Ascending aorta (tissue), 2 donors: Measurements from ENCODE around the gene DGCR2. TPM values are rescaled to one million over a fixed set of nuclear protein-coding genes. Genes with fewer than 3 reads are reported as not detected.

Source experiments
- DNase-seq, 2 donors: peaks; one replicate each; pipeline ENCODE4 v3.0.0-alpha.2; 2019; ENCODE audit warnings: low spot score in 2 of 2
- H3K27ac ChIP-seq, 2 donors: fragments of 200-600 bp; sonication (generic); one replicate each; pipeline ENCODE4 v1.5.1; 2016 to 2017; ENCODE audit warnings: mild to moderate bottlenecking in 1 of 2
- H3K27me3 ChIP-seq: fragments of 200-600 bp; sonication (generic); one replicate; pipeline ENCODE4 v1.5.1; 2017
- H3K36me3 ChIP-seq, 2 donors: fragments of 200-600 bp; sonication (generic); one replicate each; pipeline ENCODE4 v1.5.1; 2016
- H3K4me1 ChIP-seq, 2 donors: fragments of 200-600 bp; sonication (generic); one replicate each; pipeline ENCODE4 v1.5.1; 2016 to 2017; ENCODE audit warnings: mild to moderate bottlenecking in 1 of 2
- H3K4me3 ChIP-seq, 2 donors: fragments of 200-600 bp; sonication (generic); one replicate each; pipeline ENCODE4 v1.5.1; 2016 to 2017; ENCODE audit warnings: mild to moderate bottlenecking in 1 of 2
- H3K9me3 ChIP-seq, 2 donors: fragments of 200-600 bp; sonication (generic); one replicate each; pipeline ENCODE4 v1.5.1; 2016
- intact Hi-C: fragments of 100-400 bp; cut with DNase I; formaldehyde crosslinking; loops from one replicate; pipeline ENCODE4 v1.15.1; 2023
- total RNA-seq: library from RNA; depleted of rRNA; stranded (reverse); fragments of >200 nt; gene quantifications from one replicate; pipeline ENCODE4 v1.1.0, GENCODE V29; 2016
- TF ChIP-seq, protein P1 (sequence below), 3 experiments: fragments of 200-600 bp in 2 of 3; fragments of 450-650 bp in 1 of 3; sonication (generic) in 2 of 3; IDR thresholded peaks; one replicate each; pipeline ENCODE4 v1.5.1; 2016 to 2019; ENCODE audit warnings: antibody characterized with exemption in 3 of 3, mild to moderate bottlenecking in 1 of 3, moderate library complexity in 1 of 3

The DGCR2 gene
- total RNA-seq, 1 donor from 2014 or later: 34.7 TPM

DNA sequence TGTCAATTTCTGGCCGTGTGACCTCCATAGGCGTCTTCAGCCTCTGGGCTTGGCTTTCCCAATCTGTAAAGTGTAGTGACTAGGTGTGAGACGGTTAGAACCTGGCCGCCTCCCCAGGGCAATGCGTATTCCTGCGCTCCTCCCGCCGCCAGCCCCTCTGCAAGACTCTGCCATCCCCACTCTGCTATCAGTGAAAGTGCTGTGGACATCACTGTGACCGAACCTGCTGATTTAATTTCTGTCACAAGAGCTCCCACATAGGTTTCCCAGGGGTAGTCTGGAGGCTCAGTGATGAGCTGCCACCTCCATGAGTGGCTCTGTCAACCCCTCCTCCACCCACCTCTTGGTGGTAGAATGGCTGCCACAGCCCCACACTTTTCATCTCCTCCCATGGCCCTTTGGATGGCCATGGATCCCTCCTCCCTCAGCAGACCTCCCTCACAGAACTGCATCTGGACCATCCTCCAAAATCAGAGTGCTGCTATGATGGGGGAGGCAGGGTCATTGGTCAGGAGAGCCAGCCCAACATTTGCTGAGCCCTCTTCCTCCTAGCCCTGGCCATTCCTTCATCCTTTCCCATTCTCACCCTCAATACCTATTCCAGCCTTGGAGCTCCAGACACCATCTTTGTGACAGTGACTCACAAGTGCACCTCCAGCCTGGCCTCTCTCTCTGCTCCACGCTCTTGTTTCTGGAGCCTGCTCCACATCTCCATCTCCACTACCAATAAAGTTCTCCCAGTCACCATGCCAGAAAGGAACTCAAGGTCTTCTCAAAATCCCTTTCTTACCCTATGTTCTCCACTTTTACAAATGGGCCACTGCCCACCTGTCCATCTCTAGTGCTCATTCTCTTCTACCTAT is 29.3 kb upstream of the DGCR2 start:
- Histone ChIP-seq H3K4me3 (no peak overlapping the region), H3K27ac (no peak overlapping the region), H3K27me3 (peaks cover 17% of the 10 kb centered on the region), H3K4me1 (peaks cover 4 to 6% of the 10 kb centered on the region in 2 donors), H3K9me3 (no peaks in the 10 kb centered on the region), H3K36me3 (no peaks in the 10 kb centered on the region)
- intact Hi-C loops: no loop called here
- DNase-seq: no peak
- TF ChIP-seq, protein P1, sequence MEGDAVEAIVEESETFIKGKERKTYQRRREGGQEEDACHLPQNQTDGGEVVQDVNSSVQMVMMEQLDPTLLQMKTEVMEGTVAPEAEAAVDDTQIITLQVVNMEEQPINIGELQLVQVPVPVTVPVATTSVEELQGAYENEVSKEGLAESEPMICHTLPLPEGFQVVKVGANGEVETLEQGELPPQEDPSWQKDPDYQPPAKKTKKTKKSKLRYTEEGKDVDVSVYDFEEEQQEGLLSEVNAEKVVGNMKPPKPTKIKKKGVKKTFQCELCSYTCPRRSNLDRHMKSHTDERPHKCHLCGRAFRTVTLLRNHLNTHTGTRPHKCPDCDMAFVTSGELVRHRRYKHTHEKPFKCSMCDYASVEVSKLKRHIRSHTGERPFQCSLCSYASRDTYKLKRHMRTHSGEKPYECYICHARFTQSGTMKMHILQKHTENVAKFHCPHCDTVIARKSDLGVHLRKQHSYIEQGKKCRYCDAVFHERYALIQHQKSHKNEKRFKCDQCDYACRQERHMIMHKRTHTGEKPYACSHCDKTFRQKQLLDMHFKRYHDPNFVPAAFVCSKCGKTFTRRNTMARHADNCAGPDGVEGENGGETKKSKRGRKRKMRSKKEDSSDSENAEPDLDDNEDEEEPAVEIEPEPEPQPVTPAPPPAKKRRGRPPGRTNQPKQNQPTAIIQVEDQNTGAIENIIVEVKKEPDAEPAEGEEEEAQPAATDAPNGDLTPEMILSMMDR (IDR thresholded peaks at IDR 0.05): no peak

GRCh38 chr22:19150482-19151328 is 28.5 kb upstream of the DGCR2 start:
- Histone ChIP-seq H3K4me1 (peaks cover 4 to 6% of the 10 kb centered on the region in 2 donors), H3K27ac (no peak overlapping the region), H3K36me3 (no peaks in the 10 kb centered on the region), H3K4me3 (no peak overlapping the region), H3K9me3 (no peaks in the 10 kb centered on the region), H3K27me3 (peaks cover 17% of the 10 kb centered on the region)
- TF ChIP-seq, protein P1 (IDR thresholded peaks at IDR 0.05): no peak
- no peak for DNase-seq
- intact Hi-C loops: no loop called here

DNA sequence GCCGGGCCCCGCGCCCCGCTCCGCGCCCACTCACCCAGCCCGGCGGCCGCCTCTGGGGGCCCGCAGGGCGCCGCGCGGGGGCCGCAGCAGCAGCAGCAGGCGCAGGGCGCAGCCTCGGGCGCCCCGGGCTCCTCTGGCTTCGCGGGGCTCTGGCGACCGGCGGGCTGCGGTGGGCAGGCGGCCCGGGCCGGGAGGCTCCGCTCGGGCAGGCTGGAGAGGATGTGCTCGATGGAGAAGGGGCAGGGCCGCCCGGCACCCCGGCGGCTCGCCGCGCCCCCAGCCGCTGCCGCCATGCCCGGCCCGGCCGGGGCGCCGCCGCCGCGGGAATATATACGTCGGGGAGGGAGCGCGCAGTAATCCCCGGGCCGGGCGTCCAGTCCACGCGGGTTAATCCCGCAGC is 27.8 kb upstream of the DGCR2 start, which contains the start of gene GSC2:
Gene GSC2, minus strand, starts transcription at position 302 of the 400 bp plus-strand sequence. Its CDS starts 9 bp downstream, at position 293.
- DNase-seq: no peak
- H3K4me3 ChIP-seq: peak within 1 kb of the TSS; percentile 47 to 58
- H3K27me3 ChIP-seq: peaks cover 17% of the 10 kb centered on the region
- no peaks in the 10 kb centered on the region for H3K36me3 ChIP-seq
- no peak within 1 kb of the TSS for H3K27ac ChIP-seq
- peaks cover 4 to 6% of the 10 kb centered on the region in 2 donors for H3K4me1 ChIP-seq
- no peaks in the 10 kb centered on the region for H3K9me3 ChIP-seq
- intact Hi-C loops: loop anchor here (10.0 kb wide), 1 partner anchor 565 kb away; the partner anchor contains the start of gene SEPTIN5
- TF ChIP-seq, protein P1 (IDR thresholded peaks at IDR 0.05): no peak

DNA sequence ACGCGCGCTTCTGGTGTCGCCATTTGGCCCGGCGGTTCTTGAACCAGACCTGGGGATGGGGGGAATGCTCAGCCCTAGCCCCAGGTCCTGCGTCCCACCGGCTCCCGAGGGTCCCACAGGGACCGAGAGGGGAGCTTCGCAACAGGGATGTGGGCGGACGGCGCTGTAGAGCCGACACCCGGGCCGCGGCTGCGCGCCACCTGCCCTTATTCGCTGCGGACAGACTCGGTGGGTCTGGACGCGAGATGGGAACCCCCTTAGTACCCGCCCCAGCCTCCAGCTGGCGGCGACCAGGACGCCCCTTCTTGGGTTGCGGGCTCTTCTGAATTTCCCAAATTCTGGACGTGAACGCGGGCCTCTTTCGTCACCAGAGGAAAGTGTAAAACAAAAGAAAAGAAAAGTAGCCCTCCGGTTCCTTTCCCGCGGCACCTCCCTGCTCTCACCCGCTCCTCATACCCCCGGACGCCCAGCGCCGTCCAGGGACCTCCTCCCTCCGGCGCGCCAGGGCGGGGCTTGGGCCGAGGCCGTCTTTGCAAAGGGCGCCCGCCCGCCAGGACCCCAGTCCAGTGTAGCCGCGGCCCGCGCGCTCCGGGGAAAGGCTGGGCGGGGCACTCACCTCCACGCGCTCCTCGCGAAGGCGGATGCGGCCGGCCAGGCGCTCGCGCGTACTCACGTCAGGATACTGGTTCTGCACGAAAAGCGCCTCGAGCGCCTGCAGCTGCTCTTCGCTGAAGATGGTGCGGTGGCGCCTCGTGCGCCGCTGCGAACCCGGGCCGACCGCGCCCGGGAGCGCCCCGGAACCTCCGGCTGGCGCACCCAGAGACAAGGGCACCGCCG is 27.1 kb upstream of the DGCR2 start:
- intact Hi-C loops: loop anchor here (10.0 kb wide), 1 partner anchor 566 kb away; the partner anchor contains the start of gene SEPTIN5
- TF ChIP-seq, protein P1 (IDR thresholded peaks at IDR 0.05): no peak
- peaks cover 17% of the 10 kb centered on the region for H3K27me3 ChIP-seq

More for the DNA sequence above, 27.1 kb upstream of the DGCR2 start:
- no peaks in the 10 kb centered on the region for H3K9me3 ChIP-seq
- H3K4me1 ChIP-seq: peaks cover 4 to 6% of the 10 kb centered on the region in 2 donors
- no peak overlapping the region for H3K27ac ChIP-seq
- peak overlapping the region; percentile 47 to 58 for H3K4me3 ChIP-seq
- no peak for DNase-seq
- H3K36me3 ChIP-seq: no peaks in the 10 kb centered on the region
